Lung microvascular endothelial cell (primary cell): ENCODE results near the gene GDF7. TPM values are rescaled to one million over a fixed set of nuclear protein-coding genes. Genes with fewer than 3 reads are reported as not detected.
A peak's percentile ranks its signal among the peaks of the same experiment; 100 is the strongest.

Source experiments
- DNase-seq, 2 donors: peaks; one replicate each; pipeline versions ENCODE4 v3.0.0 to v3.0.0-alpha.2; 2010; ENCODE audit warnings: low read depth in 2 of 2
- total RNA-seq: library from RNA; depleted of rRNA; stranded (reverse); fragments of >200 nt; gene quantifications from 2 replicates; pipeline ENCODE4 v1.2.1, GENCODE V29; 2014

Gene GDF7
- total RNA-seq, 1 donor from 2014 or later: 19.6 TPM

DNA sequence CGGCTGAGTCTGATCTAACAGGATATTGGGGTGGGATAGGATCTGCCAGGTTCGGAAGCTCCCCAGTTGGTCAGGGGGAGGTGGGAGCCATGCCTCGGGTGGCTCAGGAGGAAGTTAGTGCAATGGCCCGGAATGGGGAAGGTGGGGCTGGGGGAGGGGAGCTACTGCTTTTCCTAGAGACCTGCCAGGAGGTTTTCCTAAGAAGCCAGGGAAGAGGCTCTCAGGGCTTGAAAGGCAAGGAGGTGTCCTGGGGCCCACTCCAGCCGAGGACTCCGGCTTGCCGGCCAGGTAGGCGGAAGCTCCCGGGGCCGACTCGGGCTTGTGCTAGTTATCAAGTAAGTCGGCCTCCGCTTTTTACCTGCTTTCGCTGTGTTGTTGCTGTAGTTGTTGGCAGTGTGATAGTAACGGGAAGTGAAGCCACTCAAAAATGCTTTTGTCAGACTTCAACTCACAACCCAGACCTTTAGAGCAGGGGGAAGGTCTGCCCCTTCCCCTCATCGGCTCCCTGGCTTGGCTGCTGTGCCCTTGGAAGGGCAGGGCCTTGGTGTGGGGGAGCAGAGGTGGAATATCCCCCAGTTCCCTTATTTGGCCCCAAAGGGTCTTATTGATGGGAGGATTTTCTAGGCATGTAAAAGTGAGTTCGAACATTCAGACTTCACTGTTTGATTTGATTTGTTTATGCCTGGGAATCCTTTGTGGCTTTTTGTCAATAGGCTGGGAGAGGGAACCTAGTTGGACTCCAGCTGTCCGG is 5.4 kb downstream of the GDF7 start:
- peak in 1 of 2 donors; percentile 15 for DNase-seq

DNA sequence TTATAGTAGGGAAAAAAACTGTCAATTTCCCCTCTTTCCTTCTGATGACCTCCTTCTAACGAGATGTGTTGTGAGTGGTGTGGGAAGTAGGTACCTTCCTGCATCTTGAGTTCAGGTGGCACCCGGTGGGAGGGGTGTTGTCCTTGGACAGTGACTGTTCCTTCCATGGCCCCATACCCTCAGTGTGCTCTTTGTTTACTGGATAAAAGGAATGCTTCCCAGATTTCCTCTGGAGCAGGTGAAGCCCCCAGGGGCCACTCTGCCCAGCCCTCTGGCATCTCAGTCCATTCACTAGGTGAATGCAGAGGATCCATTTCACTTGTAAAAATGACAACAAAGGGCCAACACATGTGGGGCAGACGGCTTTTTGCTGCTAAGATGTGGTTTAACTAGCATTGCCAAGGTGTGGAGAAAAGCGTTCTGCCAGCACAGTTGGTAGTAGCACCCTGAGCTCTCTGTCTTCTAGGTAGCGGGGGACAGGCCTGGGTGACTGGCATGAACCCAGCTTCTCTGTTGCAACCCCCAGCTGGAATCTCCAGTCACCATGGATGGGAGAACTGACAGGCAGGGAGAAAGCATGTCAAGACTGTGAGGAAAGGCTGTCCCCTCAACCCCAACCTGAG is 6.9 kb downstream of the GDF7 start:
- DNase-seq: no peak

DNA sequence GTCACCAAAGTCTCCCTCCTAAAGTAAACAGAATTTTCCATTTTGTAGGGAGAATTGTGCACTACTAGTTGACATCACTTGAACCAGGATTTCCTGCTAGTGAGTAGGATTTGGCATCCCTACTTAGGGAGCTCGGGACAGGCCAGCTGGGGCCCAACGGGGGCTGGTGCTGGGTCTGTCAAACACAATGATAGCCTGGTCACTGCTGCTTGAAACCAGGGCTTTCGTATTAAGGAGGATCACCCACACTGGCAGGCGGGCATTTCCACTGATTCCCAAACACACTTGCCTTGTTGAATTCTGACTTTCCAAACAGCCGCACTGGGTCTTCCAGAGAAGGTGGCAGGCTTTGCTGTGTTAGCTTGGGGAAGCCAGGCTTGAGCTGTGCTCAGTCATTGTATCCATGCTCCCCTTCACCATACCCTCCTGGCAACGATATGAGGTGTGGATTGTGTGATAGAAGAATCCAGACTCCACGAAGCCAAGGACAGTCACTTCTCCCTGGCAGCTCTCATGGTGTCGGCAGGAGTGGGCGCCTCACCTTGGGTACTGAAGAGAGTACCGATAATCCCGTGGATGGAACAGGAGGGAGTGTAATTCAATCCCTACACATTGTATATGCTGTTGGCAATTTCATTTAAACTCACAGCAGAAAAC is 7.5 kb downstream of the GDF7 start:
- DNase-seq: peak; percentile 21 to 23

DNA sequence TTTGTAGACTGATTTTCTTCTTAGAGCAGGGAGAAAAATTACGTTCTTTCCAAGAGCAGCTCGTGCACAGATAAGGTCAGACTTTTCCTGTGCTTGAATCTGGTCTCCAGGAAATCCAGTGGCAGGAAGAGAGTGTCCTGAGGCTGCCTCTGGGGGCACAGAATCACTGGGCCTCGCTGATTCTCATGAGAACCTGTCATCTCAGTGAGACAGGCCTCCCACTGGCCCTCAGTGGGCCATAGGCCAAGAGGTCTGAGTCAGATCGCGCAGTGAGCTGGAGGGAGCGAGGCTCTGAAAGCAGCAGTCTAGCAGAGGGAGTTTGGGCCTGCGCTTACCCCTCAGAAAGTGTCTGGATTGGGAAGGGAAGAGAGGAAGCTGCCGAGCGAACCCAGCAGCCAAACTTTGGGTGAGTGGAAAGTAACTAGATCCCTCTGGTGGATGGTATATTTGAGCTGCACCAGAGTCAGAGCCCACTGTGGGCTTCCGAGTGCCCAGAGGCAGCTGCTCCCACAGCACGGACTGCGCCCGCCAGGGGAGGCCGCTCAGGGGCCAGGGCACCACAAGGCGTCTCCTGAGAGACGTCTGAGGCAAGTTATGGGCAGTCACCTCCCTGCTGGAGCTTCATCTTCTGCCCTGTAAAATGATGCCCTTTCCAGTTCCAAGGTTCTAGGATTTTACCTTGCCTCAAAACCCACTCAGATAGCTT is 8.2 kb downstream of the GDF7 start:
- DNase-seq: peak; percentile 53 to 86

DNA sequence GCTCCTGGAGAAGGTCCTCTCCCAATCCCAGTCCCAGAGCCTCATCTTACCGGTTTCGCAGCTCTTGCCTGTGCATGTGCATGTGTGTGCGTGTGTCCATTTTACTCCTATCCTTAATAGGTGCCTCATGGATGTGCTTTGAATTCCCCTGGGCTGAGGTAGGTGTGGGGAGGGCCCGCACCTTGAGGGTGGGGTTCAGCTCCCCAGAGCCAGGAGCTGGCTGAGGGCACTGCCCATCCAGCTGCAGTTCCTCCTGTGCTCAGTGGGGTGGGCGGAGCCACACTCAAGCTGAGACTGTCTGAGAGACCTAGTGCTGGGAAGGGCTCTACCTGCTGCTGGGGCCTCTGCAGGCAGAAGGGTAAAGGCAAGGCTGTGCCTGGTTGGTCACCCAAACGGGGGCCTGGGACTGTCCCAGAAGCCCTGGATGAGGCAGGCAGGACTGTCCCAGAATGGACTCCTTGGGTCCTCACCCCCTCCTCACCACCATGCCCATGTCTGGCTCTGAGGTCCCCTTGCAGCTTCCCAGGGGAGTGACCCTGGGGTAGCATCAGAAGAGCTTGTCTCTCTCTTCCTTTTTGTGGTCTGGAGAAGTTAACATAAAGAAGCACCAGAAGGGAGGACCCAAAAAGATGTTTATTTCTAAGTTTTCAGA is 8.9 kb downstream of the GDF7 start:
- DNase-seq: no peak

DNA sequence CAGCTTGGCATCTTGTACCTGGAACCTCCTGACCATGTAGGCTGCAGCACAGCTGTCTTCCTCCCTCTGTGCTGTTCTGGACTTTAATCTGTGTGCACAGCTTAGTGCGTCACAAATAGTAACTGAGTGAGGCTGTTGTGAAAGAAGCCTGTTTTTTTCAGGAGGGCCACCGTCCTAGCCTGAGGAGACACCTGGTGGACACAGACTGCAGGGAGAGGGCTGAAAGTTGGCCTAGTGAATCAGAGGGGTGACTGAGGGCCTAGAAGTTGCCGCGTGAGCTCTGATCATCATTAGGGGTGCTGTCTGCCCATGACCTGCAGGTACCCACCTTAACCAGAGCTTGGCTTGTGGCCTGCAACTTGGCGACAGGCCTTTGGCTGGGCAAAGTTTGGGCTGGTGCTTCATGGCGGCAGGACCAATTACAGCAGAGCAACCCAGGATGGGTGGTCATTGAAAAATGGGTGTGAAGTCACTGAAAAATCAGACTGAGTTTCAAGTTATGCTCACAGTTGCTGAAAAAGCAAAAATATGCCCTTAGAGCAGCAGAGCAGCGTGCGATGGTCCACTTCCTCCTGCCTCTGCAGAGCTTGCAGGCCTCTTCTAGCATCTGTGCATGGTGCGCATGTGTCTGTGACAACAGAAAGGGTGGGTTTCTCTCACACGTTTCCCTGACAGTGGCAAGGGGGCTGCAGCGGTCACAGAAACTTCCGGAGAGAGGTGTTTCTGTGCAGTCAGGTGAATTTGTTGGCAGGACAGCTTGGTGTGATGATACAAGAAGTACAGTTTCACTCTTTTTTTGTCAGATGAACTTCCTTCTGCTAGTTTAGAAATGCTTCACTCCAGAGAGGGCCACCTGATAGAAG is 9.6 kb downstream of the GDF7 start:
- no peak for DNase-seq

DNA sequence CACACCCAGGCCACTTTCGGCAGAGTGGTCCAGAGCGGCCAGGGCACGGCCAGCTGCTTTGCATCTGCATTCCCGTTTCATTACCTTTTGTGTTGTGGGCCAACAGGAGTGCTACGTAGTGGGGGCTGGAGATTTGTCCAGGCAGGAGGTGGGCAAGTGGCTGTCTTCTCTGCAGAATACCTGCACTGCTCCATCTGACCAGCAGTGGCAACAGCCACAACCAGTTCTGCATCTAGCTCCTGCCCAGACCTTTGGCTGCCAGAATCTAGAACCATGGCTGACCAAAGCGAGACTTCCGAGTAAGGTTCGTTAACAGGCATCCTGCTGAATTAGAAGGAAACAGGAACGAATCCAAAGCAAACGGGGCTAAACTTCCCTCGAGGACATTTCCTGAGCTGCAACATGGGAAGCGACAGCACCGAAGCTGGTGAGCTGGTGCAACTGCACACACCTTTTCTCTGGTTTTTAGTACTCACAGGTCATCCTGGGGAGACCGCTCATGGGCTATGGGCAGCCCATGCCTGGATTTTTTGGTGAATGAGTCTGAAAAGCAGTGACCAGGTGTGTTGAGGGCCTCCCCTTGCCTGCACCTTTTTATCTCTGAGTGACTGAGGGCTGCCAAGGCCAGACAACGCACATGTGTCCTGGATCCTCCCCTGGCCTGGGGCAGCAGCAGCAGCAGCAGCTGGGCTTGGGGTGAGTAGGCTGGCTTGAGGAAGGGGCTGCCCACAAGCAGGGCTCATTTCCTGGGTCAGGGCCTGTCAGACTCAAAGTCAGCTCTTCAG is 10.5 kb downstream of the GDF7 start:
- DNase-seq: peak in 1 of 2 donors; percentile 48

DNA sequence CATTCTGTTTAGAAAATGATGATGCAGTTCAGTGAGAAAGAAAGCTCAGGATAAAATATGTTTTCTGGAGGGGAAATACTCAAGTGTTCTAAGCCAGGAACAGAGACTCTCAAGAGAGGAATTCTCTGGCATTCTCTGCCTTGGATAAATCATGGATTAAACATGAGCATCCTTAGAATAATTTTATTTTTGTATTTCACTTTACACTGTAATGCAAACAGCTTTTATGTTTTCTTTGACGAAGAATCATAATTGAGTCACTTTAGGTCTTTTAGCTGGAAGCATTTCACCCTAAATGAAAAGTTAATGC is 11.1 kb downstream of the GDF7 start:
- no peak for DNase-seq

DNA sequence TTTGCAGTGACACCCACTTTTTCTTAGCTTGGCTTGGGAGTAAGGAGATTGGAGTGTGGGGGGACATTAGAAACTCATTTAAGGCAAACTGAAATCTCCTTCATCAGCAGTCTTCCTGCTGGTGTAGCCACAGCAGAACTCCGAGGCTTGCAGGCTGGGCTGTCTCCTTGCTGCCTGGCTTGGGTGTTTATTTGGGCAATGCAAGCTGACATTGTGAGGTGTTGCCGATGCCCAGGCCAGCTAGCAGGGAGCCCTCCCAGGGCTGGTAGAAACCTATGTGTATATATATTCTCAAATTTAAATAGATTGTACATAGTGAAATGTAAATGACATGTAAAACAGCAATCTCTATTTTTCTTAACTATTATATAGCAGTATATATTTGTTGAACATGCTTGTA is 11.8 kb downstream of the GDF7 start:
- no peak for DNase-seq

DNA sequence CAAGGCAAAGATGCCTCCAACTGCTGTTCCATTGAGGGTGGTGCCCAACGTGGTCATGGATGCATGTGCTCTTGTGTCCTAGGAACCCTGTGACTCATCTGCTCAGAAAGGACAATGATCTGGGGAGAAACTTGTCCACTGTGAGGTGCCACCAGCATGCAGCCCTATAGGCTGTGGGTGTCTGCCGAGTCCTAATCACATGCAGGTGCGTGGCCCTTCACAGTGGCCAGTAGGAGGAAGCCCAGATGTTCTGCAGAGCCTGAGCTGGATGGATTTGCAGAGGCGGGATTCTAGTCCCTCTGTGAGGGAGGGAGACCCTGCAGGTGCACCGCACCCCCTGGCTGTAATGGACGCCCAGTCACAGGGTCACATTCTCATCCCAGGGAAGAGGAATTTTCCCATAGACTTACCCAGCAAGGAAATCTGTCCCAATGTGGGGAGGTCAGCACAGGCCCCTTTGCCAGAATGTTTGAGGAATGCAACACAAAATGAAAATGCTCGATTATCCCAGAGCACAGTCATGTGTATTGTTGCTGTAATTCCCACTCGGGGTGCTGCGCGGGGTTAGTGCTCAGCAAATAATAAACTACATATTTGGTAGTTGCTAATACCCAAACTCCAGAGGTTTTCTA is 13.9 kb downstream of the GDF7 start:
- DNase-seq: no peak

DNA sequence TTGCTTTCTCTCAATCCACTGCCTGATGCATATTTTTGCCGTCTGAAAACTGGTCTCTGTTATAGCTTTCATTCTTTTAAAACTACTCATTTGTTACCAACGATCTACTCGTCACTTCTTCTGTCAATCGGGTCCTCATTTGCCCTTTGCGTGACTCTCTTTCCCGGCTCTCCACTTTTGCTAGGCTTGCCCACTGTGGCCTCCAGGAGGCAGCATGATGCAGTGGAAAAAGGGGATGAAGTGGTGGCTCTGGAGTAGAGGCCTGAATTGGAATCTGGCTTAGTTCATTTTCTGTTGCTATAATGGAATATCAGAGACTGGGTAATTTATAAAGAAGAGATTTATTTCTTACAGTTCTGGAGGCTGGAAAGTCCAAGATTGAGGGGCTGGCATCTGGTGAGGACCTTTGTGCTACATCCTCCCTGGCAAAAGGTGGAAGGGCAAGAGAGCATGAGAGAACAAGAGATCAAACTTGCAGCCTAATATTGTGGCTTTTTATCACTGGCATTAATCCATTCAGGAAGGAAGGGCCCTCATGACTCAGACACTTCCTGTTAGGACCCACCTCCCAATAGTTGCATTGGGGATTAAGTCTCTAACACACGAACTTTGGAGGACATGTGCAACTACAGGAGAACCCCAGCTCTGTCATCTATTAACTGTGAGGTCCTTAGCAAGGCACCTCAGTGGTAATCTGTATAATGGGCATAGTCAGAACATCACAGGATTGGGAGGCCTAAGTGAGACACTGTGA is 15.4 kb downstream of the GDF7 start:
- peak; percentile 40 to 67 for DNase-seq

DNA sequence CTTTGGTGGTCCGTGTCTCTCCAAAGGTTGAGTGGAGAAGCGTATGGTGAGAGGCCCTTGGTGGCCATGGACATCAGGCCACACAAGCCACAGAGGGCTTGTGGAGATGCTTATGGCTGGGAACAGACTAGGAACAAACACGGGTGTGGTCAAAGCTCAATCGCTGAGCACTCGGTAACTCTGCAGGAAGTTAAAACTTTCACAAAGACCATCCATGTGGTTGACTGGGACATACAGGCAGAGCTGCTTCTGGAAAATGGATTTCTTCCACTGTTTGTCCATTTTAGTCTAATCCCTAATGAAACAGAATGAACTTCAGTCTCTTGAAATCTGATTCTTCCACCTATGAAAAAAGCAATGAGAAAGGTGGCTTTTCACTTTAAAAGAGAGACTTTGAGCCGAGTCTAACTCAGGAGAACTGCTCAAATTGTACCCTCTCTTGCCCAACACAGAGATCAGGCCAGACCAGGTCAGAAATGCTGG is 17.7 kb downstream of the GDF7 start:
- DNase-seq: no peak

DNA sequence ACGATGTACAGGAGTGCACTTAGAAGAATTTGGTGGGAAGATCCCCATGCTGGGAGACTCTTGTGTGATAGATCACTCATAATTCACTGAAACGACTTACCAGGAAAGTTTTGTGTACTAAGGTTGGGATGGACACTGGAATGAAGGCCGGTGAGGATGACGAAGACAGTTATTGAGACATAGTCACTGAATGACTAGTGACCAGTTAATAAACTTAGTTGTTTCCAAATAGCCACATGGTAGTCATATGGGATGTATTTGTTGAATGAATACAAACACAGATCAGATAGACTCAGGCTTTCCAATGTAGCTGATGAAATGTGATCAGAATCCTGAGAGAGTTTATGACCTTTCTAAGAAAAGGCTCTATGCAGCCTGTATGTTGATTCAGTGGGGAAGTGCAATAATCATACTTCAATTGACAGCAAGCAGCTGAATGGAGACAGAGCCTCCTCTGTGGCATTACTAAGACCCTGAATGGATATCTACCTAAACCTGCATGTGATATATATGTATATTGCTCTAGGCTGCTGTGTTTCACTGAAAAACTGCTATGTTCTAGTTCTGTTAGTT is 20.4 kb downstream of the GDF7 start:
- no peak for DNase-seq

DNA sequence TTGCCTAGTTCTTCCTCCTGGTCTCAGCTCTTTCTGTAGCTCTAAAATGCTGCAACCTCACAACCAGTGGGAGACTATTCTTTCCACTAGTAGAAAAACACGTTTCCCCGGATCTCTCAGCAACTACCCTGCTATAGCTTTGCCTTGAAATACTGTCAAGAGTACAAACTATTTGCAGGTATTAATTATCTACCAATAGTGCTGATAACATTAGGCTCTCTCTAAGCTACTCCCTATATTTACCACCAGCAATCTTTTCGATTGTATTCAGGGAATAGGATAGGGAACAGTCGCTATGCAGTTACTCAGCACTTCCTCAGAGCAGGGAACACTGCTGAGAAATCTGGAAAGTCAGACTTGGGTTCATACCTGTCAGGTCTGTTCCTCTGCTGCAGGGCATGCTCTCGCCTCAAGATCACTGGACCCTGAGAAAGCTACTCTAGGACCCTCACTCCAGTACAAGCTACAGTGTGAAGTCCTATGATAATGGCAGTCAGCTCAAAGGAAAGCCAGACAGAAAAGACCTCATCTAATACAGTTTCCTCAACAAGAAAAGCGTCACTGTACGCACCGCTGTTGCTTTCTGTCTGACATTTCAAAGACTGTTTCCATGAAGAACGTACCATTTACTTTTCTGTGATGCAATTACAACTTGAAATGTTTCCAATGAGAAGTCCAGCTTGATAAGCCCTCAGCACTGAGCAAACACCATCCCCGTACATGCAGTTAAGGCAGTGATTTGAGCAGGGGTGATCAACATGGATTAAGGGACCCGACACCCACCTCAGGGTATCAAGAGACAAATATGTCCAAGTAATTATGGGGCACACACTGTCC is 22.7 kb downstream of the GDF7 start:
- DNase-seq: no peak

DNA sequence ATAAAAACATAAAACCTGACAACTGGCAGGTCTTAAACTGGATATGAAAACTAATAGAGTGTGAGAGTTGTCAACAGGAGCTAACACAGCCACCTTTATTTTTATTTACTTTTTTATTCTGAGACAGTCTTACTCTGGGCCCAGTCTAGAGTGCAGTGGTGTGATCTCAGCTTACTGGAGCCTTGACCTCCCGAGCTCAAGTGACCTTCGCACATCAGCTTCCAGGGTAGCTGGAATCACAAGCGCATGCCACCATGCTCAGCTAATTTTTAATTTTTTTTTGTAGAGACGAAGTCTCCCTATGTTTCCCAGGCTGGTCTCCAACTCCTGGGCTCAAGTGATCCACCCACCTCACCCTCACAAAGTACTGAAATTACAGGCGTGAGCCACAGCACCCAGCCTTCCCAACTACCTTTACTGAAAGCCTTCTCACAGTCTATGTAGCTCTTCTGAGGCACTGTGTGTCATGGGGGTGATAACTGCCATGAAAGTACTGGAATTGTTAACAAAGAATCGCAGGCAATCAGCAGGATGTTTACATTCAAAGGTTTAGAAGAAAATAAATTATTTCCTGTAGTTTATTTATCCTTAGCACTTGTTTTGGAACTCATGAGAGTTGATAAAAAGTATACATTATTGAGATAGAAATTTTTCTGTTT is 24.3 kb downstream of the GDF7 start:
- DNase-seq: no peak

DNA sequence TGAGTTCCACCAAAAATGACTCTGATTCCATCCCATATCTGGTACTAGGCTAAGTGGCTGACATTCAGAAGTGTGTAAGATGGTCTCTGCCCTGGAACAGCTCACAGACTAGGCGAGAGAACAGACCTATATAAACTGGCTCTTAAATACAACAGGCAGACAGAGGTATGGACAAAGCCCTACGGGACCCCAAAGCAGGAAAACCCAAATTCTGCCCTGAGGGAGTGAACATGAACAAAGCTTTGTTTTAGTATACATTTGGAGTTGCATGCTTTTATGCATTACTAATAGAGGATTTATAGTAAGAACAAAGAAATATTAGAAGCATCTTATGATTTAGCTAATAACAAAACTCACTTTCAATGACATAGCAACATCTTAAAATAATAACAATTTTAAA is 25.1 kb downstream of the GDF7 start:
- DNase-seq: no peak

DNA sequence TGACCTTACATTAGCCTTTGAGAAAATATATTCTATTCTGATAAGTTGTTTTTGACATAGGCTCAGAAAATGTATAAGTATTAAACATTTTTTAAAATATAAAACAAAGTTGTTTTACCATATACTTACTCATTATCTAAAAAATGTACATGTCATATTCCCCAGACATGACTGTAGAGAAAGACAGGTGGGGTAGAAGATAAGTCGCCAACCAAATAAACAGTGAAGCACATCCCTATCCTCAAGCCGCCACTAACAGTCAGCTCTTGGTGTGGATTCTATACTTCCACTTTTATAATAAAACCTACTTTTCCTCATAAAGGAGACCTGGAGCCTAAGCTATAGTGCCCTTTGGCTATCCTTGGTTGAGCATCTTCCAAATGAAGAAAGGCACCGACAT is 26.4 kb downstream of the GDF7 start:
- no peak for DNase-seq
